Cerebellar cortex (tissue), 1 donor: ENCODE results near the gene ORC3.

Experiments used
- DNase-seq: peaks from one replicate; pipeline ENCODE4 v3.0.0-alpha.2; 2015; ENCODE audit warnings: low spot score

Gene ORC3

GRCh38 chr6:87589693-87590416 lies at the start of gene ORC3, which contains the start of gene RARS2:
TSS of gene ORC3 (plus strand) at chr6:87590135. CDS start at chr6:87590169, 34 bp downstream.
TSS of gene RARS2 (minus strand) at chr6:87589987. CDS start at chr6:87589957, 30 bp downstream.
- peak; percentile 97 for DNase-seq

- DNase-seq, result no peak
Measured at GRCh38 chr6:87540539-87540938, 49.4 kb upstream of the ORC3 start.

- no peak for DNase-seq
Measured at GRCh38 chr6:87541041-87541440, 48.9 kb upstream of the ORC3 start.

- no peak for DNase-seq
Measured at GRCh38 chr6:87541744-87542143, 48.2 kb upstream of the ORC3 start.

DNA sequence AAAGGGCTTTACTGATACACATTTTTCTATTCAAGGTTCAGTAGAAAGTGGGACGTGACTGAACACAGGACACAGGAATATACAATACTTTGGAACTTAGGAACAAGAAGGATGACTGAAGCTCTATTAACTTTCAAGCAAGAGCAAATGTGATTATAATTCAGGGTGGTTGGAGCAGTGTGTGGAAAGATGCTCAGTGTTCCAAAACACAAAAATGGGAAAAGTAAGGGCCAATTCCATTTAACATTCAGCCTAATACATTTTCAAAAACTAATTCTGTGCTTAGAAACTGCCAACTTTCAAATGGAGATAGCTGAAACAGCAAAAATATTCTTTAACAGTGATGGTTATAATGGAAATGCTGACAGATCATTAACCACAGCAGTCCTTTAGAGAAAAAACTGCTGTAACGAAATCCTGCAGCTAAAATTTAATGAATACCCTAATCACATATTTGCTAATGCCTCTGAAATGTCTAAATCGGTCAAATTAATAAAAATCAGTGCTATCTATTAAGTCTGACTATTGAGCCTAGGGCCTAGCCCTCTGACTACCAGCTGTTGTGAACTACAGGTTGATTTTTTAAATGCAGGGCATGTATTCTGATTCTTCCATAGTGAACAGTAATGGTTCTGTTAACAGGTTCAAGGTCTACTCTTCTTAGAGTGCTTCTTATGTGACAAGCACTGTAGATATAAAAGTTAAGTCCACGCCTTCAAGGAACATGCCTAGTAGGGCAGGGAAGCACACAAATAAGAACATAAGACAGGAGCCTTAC lies 46.0 kb upstream of the ORC3 start:
- no peak for DNase-seq

- DNase-seq, result no peak
Measured at GRCh38 chr6:87544474-87544735, 45.5 kb upstream of the ORC3 start.

GRCh38 chr6:87551799-87552198 lies 38.1 kb upstream of the ORC3 start:
- DNase-seq, result no peak

DNA sequence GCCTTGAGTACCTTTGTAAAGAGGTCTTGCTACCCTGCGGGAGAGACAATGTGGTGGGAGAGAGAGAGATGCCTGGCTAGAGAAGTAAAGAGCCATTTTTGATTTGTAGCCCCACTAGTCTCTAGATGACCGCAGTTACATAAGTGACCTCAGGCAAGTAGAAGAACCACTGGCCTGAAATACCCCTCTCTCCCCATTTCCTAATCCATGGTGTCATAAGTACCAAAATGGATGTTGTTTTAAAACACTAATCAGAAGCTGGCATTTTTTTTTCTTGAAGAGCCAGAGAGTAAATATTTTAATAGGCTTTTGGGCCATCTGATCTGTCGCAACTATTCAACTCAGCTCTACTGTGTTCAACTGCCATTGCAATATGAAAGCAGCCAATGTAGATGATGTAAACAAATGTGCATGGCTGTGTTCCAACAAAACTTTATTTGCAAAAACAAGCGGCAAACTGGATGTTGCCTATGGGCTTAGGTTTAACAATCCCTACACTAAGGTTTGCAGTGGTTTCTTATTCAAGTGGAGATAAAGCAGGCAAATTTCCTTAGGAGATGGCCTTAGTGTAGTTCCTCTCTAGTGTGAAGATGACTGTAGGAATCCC lies 36.7 kb upstream of the ORC3 start:
- no peak for DNase-seq

DNA sequence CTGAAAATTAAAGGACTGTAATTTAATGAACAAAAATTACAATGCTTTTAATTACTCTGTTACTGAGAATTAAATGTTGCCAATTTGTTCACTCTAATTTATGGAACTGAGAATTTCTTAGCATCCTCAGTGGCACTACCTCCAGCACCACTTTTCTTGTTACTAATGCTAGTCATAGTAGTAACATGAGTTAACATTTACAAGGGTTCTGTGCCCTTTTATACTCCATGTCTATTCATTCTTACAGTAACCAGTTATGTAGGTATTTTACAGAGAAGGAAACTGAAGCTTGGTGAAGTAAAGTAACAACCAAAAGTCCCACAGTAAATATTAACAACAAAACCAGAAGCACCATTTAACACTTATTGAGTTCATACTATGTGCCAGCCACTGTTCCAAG lies 34.4 kb upstream of the ORC3 start:
- DNase-seq, result no peak

GRCh38 chr6:87558446-87558845 lies 31.5 kb upstream of the ORC3 start:
- DNase-seq, result no peak

DNA sequence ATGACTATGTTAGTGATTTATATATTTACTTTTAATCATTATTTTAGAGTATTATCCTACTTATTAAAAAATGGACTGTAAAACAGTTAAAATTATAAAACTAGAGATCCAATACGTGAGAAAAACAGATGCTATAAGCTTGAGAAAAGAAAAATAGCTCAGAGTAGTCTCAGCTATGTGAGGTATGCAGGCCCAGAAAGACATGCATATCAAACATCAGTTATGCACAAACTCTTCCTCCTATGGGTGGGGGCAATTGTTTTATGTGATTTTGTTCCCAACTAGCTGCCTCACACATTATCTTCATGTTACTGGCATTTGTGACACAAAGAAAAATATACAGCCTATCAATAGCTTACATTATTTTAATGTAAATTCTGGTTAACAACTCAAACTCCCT lies 28.9 kb upstream of the ORC3 start:
- DNase-seq, result no peak

DNA sequence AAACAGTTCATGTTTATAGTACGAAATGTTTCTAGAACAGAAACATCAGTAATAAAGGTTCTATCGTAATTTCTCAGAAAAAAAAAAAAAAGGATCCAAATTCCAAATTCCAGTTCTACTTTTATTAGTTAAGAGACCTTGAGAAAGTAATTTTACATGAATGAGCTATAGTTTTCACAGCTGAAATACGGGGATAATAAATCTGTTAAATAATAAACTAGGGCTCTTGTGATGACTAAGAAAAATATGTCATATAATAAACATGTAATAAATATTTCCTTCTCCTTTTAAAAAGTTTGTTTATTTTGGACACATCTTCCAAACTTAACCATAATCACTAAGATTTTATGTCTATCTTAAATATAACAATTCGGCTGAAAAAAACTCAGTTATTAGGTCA lies 17.9 kb upstream of the ORC3 start:
- DNase-seq, result no peak

GRCh38 chr6:87572883-87573282 lies 17.1 kb upstream of the ORC3 start:
- no peak for DNase-seq

DNA sequence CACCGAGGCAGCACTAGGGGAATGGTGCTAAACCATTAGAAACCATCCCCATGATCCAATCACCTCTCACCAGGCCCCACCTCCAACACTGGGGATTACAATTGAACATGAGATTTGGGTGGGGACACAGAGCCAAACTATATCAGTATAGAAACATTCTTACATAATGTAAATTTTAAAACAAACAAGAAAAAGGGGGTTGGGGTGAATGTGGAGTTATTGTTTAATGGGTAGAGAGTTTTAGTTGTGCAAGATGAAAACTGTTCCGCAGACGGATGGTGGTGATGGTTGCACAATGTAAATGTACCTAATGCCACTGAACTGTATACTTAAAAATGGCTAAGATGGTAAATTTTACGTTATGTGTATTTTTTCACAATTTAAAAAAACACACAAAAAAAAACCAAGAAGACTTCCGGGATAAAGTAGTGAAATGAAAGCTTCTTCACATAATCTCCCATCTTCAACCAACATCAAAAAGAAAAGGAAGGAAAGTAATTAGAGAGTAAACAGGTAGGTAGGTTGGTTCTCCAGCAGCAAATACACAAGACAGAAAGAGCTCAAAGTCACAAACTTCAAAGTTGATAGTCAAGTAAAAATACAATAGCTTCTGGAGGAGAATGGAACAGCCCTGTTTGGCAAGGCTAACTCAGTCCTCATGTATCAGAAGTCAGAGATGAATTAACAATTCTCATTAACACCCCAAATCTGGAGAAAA lies 16.5 kb upstream of the ORC3 start:
- no peak for DNase-seq

- no peak for DNase-seq
Measured at GRCh38 chr6:87574237-87574804, 15.6 kb upstream of the ORC3 start.

- no peak for DNase-seq
Measured at GRCh38 chr6:87575423-87575822, 14.5 kb upstream of the ORC3 start.

DNA sequence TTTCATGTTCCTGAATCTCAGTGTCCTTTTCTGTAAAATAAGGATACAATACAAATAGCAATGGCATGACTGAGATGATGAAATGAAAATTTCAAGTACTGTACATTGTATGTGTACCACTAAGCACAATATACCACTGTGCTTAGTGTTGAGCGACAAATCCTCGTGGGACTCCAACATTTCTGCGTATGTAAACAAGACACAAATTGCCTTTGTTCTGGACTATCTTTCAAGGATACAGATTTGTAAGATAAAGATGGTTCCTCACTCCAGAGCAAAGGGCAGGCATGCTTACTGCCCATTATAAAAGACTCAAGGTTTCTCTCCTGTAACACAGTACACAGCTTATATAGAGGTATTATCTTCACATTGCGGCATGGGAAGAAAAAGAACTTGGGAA lies 6.1 kb upstream of the ORC3 start:
- no peak for DNase-seq

- no peak for DNase-seq
Measured at GRCh38 chr6:87586371-87587077, 3.4 kb upstream of the ORC3 start.

- no peak for DNase-seq
Measured at GRCh38 chr6:87588756-87589407, 1.1 kb upstream of the ORC3 start.

- no peak for DNase-seq
Measured at GRCh38 chr6:87590417-87590880, 514 bp downstream of the ORC3 start.

DNA sequence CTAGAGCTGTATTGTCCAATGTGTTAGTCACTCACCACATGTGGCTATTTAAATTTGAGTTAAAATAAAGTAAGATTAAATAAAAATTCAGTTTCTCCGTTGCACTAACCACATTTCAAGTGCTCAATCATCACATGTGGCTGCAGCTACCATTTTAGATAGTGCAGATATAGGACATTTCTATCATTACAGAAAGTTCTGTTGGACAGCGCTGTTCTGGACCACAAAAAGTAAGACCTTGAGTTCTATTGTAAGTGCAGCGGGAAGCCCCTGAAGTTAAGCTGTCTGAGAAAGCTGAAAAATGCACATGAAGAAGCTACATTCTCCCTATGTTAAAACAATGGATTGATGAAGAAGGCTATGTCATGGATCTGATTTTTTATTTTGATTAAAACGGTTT lies 1.1 kb downstream of the ORC3 start:
- DNase-seq, result no peak
